ENCODE data around the gene ARHGAP8. TPM values are rescaled to one million over a fixed set of nuclear protein-coding genes. Genes with fewer than 3 reads are reported as not detected.

ARHGAP8 gene
- total RNA-seq, 2 experiments from 2014 or later = 2.1 to 3.2 TPM

GRCh38 chr22:44891293-44891747, 138.9 kb downstream of the ARHGAP8 start:
- Mint-ChIP-seq H3K4me3 (no peak overlapping the region), H3K27ac (no peak overlapping the region), H3K27me3 (no peaks in the 10 kb centered on the region), H3K9me3 (no peaks in the 10 kb centered on the region), H3K4me1 (ENCODE audit: low read depth) (no peaks in the 10 kb centered on the region), H3K36me3 (ENCODE audit: low read depth) (no peaks in the 10 kb centered on the region)
- intact Hi-C loops (cut with micrococcal nuclease) = no loop called here
- TF ChIP-seq CTCF (IDR thresholded peaks at IDR 0.05) = no peak
- ChIA-PET POLR2A (no interaction called here), CTCF (no interaction called here)
- no peak for ATAC-seq
- DNase-seq = no peak

- intact Hi-C loops (cut with micrococcal nuclease) = no loop called here
Observed at GRCh38 chr22:44891791-44892190, 139.4 kb downstream of the ARHGAP8 start.

GRCh38 chr22:44892243-44892642, 139.9 kb downstream of the ARHGAP8 start:
- POLR2A ChIA-PET = no interaction called here
- no peak for ATAC-seq
- CTCF ChIA-PET = no interaction called here
- Mint-ChIP-seq H3K4me1 (ENCODE audit: low read depth) (no peaks in the 10 kb centered on the region), H3K27ac (no peak overlapping the region), H3K27me3 (no peaks in the 10 kb centered on the region), H3K4me3 (no peak overlapping the region), H3K36me3 (ENCODE audit: low read depth) (no peaks in the 10 kb centered on the region), H3K9me3 (no peaks in the 10 kb centered on the region)
- intact Hi-C loops (cut with micrococcal nuclease) = no loop called here
- DNase-seq = no peak
- no peak for TF ChIP-seq CTCF (IDR thresholded peaks at IDR 0.05)

More at GRCh38 chr22:44891791-44892190, 139.4 kb downstream of the ARHGAP8 start:
- no peak for TF ChIP-seq CTCF (IDR thresholded peaks at IDR 0.05)
- no peaks in the 10 kb centered on the region for H3K4me1 Mint-ChIP-seq (ENCODE audit: low read depth)
- ChIA-PET CTCF (no interaction called here), POLR2A (no interaction called here)
- no peak overlapping the region for H3K27ac Mint-ChIP-seq
- H3K27me3 Mint-ChIP-seq = no peaks in the 10 kb centered on the region
- ATAC-seq = no peak
- no peak for DNase-seq
- H3K9me3 Mint-ChIP-seq = no peaks in the 10 kb centered on the region
- no peak overlapping the region for H3K4me3 Mint-ChIP-seq
- H3K36me3 Mint-ChIP-seq (ENCODE audit: low read depth) = no peaks in the 10 kb centered on the region

GRCh38 chr22:44892803-44893730, 140.7 kb downstream of the ARHGAP8 start:
- no peaks in the 10 kb centered on the region for H3K27me3 Mint-ChIP-seq
- no peak overlapping the region for H3K27ac Mint-ChIP-seq
- intact Hi-C loops (cut with micrococcal nuclease) = no loop called here
- ATAC-seq = no peak
- no peak for DNase-seq
- ChIA-PET POLR2A (no interaction called here), CTCF (no interaction called here)
- no peaks in the 10 kb centered on the region for H3K9me3 Mint-ChIP-seq
- H3K4me3 Mint-ChIP-seq = no peak overlapping the region
- TF ChIP-seq CTCF (IDR thresholded peaks at IDR 0.05) = no peak
- H3K36me3 Mint-ChIP-seq (ENCODE audit: low read depth) = no peaks in the 10 kb centered on the region
- H3K4me1 Mint-ChIP-seq (ENCODE audit: low read depth) = no peaks in the 10 kb centered on the region

GRCh38 chr22:44893731-44894080, 141.3 kb downstream of the ARHGAP8 start:
- POLR2A ChIA-PET = no interaction called here
- CTCF ChIA-PET = no interaction called here
- TF ChIP-seq CTCF (IDR thresholded peaks at IDR 0.05) = no peak

More at GRCh38 chr22:44893731-44894080, 141.3 kb downstream of the ARHGAP8 start:
- Mint-ChIP-seq H3K36me3 (ENCODE audit: low read depth) (no peaks in the 10 kb centered on the region), H3K27ac (no peak overlapping the region), H3K4me1 (ENCODE audit: low read depth) (no peaks in the 10 kb centered on the region), H3K4me3 (no peak overlapping the region), H3K27me3 (no peaks in the 10 kb centered on the region), H3K9me3 (no peaks in the 10 kb centered on the region)
- no peak for DNase-seq
- no peak for ATAC-seq
- intact Hi-C loops (cut with micrococcal nuclease) = no loop called here
